ENCODE data around the gene TRAPPC3. TPM values are rescaled to one million over a fixed set of nuclear protein-coding genes. Genes with fewer than 3 reads are reported as not detected.

The TRAPPC3 gene
- total and polyA plus RNA-seq, 7 donors, result 34.8 to 91.8 (median 43.8) TPM

DNA sequence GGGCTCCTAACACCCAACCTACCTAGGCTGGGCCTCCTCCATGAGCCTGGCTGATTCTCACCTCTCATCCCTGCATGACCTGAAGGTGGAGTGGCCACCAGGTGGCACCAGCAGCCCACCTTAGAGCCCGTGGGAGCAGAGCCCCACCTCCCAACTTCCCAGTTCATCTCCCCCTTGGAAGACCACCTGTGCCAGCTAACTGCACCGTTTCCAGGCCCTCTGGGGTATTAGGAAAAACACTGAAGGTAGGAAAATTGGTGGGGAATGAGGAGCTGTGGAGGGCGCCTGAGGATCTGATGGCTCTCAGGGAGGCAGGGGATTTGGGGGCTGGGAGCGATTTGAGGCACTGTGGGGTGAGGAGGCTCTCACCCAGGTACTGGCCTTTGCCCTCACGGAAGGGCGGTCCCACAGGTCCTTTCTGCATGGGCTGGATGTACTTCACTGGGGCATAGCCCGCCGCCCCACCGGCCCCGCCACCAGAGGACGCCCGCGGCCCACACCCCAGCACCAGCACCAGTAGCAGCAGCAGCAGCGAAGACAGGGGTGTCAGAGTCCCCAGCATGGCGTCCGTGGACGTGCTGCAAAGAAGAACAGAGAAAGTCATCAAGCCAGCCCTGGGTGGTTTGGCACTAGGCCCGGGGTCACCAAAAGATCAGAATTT is 49.5 kb downstream of the TRAPPC3 start:
- TF ChIP-seq, protein P1, sequence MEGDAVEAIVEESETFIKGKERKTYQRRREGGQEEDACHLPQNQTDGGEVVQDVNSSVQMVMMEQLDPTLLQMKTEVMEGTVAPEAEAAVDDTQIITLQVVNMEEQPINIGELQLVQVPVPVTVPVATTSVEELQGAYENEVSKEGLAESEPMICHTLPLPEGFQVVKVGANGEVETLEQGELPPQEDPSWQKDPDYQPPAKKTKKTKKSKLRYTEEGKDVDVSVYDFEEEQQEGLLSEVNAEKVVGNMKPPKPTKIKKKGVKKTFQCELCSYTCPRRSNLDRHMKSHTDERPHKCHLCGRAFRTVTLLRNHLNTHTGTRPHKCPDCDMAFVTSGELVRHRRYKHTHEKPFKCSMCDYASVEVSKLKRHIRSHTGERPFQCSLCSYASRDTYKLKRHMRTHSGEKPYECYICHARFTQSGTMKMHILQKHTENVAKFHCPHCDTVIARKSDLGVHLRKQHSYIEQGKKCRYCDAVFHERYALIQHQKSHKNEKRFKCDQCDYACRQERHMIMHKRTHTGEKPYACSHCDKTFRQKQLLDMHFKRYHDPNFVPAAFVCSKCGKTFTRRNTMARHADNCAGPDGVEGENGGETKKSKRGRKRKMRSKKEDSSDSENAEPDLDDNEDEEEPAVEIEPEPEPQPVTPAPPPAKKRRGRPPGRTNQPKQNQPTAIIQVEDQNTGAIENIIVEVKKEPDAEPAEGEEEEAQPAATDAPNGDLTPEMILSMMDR (IDR thresholded peaks at IDR 0.05), result peak; percentile 86
- intact Hi-C loops (cut with DNase I), result loop anchor here (2.0 to 10.0 kb wide), 8 partner anchors 35 to 325 kb away; no protein-coding TSS in a partner anchor
- no peak overlapping the region for H3K4me3 ChIP-seq
- DNase-seq (peak; percentile 79 to 89), ATAC-seq (peak; percentile 87 to 94 (median 90))
- H3K4me1 ChIP-seq, result peaks cover 3% of the 10 kb centered on the region
- no peaks in the 10 kb centered on the region for H3K27me3 ChIP-seq (ENCODE audit: insufficient read depth in 3 of 3, low read length in 2 of 3)
- no peaks in the 10 kb centered on the region for H3K9me3 ChIP-seq
- peaks cover 0 to 18% of the 10 kb centered on the region in 2 donors for H3K36me3 ChIP-seq (ENCODE audit: insufficient read depth in 1 of 2, low read depth in 1 of 2)
- WGBS, 3 donors, result 35 to 39% (median 35%) methylated on average over 17 to 18 of the region's 18 CpGs
- H3K27ac ChIP-seq, result no peak overlapping the region

DNA sequence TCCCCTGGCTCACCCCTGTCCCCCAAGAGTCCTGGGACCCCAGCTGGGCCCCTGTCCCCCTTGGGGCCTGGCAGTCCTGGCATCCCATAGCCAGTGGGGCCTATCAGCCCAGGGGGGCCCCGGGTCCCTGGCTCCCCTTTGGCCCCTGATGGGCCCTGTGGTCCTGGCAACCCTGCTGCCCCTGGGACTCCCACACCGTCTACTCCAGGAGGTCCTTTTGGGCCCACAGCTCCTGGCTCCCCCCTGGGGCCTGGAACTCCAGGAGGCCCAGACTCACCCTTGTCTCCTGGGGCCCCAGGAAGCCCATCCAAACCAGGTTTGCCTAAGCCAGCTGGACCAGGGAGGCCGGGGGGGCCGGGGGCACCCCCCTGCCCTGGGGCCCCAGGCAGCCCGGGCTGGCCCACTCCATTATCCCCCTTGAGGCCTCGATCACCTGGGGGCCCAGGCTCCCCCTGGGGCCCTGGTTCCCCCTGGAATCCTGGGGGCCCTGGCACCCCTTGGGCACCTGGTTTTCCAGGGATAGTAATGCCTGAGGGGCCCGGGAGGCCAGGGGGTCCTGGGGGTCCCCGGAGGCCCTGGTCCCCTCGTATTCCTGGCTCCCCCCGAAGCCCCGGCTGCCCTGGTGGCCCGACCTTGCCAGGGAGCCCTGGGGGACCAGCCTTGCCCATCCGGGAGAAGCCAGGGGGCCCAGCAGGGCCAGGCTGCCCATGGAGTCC is 50.5 kb downstream of the TRAPPC3 start:
- H3K4me3 ChIP-seq, result no peak overlapping the region
- H3K27me3 ChIP-seq (ENCODE audit: insufficient read depth in 3 of 3, low read length in 2 of 3), result no peaks in the 10 kb centered on the region
- peaks cover 0 to 28% of the 10 kb centered on the region in 2 donors for H3K36me3 ChIP-seq (ENCODE audit: insufficient read depth in 1 of 2, low read depth in 1 of 2)
- H3K9me3 ChIP-seq, result no peaks in the 10 kb centered on the region
- H3K4me1 ChIP-seq, result peaks cover 3% of the 10 kb centered on the region
- ATAC-seq (no peak), DNase-seq (no peak)
- 80 to 86% (median 83%) methylated on average over 11 to 13 of the region's 13 CpGs for WGBS, 3 donors
- no peak overlapping the region for H3K27ac ChIP-seq
- TF ChIP-seq, protein P1 (IDR thresholded peaks at IDR 0.05), result no peak
- intact Hi-C loops (cut with DNase I), result loop anchor here (2.0 to 10.0 kb wide), 6 partner anchors 36 to 326 kb away; no protein-coding TSS in a partner anchor

DNA sequence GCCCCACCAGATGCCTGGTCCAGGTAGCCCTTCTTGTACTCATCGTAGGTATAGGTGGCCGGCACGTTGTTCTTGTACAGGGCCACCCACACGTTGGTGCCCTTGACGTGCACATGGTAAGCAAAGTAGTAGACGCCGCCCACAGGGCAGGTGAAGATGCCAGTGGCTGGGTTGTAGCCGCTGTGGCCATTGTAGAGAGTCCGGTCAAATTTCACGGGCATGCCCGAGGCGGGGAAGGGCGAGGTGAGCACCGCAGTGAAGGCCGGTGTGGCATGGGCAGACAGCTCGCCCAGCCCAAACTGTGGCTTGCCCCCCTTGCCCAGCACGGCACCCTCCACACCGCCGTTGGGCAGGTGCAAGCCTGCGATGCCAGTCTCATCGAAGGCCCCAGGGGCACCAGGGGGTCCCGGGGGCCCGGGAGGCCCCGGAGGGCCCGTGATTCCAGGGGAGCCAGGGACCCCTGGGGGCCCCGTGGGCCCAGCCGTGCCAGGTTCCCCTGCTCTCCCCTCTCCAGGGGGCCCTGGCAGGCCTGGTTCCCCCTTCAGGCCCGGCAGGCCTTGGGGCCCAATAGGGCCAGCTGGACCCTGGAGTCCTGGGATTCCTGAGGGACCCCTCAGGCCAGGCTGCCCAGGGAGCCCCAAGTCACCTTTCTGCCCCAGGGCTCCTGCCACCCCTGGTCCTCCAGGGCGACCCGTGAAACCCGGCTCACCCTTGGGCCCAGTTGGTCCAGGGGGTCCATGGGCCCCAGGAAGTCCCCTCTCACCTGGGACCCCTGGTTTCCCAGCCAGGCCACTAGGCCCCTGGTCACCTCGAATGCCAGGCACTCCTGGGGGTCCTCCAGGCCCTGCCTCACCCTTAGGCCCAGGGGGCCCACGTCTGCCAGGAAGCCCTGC is 51.3 kb downstream of the TRAPPC3 start:
- no peaks in the 10 kb centered on the region for H3K27me3 ChIP-seq (ENCODE audit: insufficient read depth in 3 of 3, low read length in 2 of 3)
- TF ChIP-seq, protein P1 (IDR thresholded peaks at IDR 0.05), result no peak
- WGBS, 3 donors, result 89 to 90% (median 89%) methylated on average over 27 to 33 of the region's 33 CpGs
- peaks cover 4 to 36% of the 10 kb centered on the region in 2 donors for H3K36me3 ChIP-seq (ENCODE audit: insufficient read depth in 1 of 2, low read depth in 1 of 2)
- H3K4me1 ChIP-seq, result peaks cover 3% of the 10 kb centered on the region
- H3K9me3 ChIP-seq, result no peaks in the 10 kb centered on the region
- H3K27ac ChIP-seq, result no peak overlapping the region
- no peak overlapping the region for H3K4me3 ChIP-seq
- ATAC-seq (no peak), DNase-seq (no peak)
- intact Hi-C loops (cut with DNase I), result loop anchor here (2.0 to 10.0 kb wide), 6 partner anchors 37 to 327 kb away; no protein-coding TSS in a partner anchor

DNA sequence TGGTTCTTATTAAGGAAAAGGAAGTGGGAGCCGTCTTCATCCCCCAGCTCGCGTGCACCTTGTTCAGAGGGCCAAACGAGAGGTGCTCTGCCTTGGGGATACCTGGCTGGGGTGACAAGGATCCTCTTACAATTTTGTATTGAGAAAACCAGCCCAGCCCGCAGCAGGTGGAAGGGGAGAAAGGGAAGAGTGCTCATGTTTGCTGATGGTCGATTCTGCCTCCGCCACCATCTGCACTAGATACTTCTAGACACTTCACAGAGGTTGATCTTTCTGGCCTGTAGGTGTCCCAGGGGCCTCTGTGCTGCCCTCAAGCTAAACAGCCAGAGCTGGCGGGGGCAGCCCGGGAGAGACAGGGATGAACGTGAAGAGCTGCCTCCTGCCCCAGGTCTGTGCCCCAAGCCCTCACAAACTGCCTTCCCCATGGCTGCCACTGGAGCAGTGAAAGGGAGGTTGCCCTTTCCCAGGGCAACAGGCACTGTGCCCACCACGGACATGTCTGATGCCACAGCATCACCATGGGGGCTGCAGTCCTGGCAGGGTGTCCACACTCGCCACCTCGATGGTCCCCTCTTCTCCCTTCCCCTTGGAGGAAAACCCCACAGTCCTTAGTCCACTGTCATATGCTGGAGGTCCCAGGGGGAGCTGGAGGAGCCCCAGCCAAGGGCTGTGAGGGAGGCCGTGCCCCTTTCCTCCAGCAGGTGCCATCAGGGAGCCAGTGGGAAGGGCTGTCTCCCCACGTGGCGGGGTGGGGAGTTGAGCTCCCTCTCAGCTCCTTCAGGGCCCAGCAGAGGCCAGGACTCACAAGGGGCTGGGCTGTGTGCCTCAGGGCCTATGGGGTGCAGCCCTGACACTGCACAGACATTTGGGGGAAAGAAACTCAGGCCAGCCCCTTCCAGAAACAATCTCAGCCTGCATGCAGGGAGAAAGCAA is 52.5 kb downstream of the TRAPPC3 start:
- H3K27ac ChIP-seq, result no peak overlapping the region
- H3K4me1 ChIP-seq, result peaks cover 3% of the 10 kb centered on the region
- intact Hi-C loops (cut with DNase I), result loop anchor here (5.0 to 10.0 kb wide), 5 partner anchors 41 to 328 kb away; no protein-coding TSS in a partner anchor
- ATAC-seq (no peak), DNase-seq (no peak)
- no peak overlapping the region for H3K4me3 ChIP-seq
- TF ChIP-seq, protein P1 (IDR thresholded peaks at IDR 0.05), result no peak
- H3K27me3 ChIP-seq (ENCODE audit: insufficient read depth in 3 of 3, low read length in 2 of 3), result no peaks in the 10 kb centered on the region
- H3K36me3 ChIP-seq (ENCODE audit: insufficient read depth in 1 of 2, low read depth in 1 of 2), result peaks cover 4 to 48% of the 10 kb centered on the region in 2 donors
- 67 to 72% (median 69%) methylated on average over 14 to 16 of the region's 16 CpGs for WGBS, 3 donors
- H3K9me3 ChIP-seq, result no peaks in the 10 kb centered on the region
